Right renal cortex interstitium (tissue), 3 donors: ENCODE results near the gene EIF4E. TPM values are rescaled to one million over a fixed set of nuclear protein-coding genes. Genes with fewer than 3 reads are reported as not detected.
"Not testable (repeated sequence)": the region's sequence is repeated elsewhere in the genome, so short reads cannot be mapped to it uniquely, and the experiment has no call there.

Experiments used
- DNase-seq, 3 donors: peaks; one replicate each; pipeline ENCODE4 v3.0.0-alpha.2; 2013; ENCODE audit warnings: low read depth in 3 of 3, low spot score in 2 of 3
- polyA plus RNA-seq, 3 donors: library from polyadenylated mRNA; unstranded; fragments of 120-200 nt; gene quantifications; one replicate each; pipeline ENCODE4 v1.2.1, GENCODE V29; 2013; ENCODE audit not compliant: insufficient read length in 3 of 3

EIF4E gene
- polyA plus RNA-seq, 3 donors: 136 to 156 (median 150) TPM

- not testable (repeated sequence) for DNase-seq
Observed at GRCh38 chr4:98886382-98886781, 42.6 kb downstream of the EIF4E start.

DNA sequence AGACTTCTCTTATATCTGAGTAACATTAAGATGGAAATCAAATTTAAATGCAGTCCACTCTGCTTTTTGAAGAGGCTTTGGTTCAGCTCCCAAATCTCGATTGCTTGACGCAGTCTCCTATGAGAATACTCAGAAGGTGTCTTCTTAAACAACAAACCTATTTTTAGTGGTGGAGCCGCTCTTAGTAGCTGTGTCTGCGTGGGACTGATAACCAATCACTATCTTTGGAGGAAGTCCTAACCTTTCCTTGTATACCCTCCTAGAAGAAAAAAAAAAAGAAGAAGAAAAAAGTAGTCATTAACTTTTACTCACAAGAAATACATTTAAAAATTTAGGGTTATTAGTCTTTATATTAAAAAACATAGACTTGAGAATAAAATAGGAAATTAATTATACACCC is 48.0 kb downstream of the EIF4E start:
- not testable (repeated sequence) for DNase-seq

DNA sequence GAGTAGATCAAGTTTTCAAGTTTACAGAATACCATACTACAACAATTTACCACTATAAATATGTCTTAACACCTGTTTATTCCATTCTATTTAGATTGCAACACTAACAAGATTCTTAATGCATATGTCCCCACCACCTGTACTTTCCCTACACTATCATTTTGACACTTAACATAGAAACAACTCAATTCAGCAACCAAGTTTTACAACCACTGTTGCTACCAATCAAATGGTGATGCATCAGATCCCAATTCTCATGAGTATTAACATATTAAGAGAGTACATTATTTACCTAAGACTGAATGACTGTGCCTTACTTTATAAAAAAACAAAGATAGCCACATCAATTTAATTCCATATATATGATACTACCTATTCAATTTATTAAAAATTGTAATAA is 49.4 kb downstream of the EIF4E start:
- DNase-seq: no peak

DNA sequence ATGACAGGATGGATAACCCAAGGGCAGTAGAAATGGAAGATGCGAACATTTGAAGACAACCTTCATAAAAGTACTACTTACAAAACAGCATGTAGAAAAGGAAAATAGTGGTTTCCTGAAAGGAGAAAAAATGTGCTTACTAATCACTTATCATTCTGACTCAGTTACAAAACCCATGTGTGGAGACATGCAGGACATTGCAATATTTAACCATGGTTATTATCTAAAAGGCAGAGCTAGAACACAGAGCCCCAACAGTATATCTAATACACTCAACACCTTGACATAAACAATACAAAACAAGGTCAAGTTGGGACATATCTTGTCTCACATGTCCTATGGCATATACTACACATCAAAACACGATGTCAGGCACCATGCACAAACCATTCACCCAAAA is 55.9 kb downstream of the EIF4E start:
- DNase-seq: no peak

GRCh38 chr4:98872120-98872906 is 56.6 kb downstream of the EIF4E start:
- DNase-seq: not testable (repeated sequence)

DNA sequence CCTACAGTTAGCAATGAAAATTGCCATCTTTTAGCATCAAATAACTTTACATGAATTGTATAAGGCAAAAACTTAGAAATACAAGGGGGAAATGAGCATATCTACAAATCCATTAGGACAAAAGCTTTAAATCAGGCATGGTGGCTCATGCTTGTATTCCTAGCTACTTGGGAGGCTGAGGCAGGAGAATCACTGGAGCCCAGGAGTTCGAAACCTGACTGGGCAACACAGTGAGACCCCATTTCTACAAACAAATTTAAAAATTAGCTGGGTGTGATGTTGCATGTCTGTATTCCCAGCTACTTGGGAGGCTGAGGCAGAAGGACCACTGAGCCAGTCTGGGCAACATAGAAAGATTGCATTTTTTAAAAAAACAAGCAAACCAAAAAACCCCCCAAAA is 61.3 kb downstream of the EIF4E start:
- no peak for DNase-seq

GRCh38 chr4:98865059-98865458 is 63.9 kb downstream of the EIF4E start:
- DNase-seq: no peak

DNA sequence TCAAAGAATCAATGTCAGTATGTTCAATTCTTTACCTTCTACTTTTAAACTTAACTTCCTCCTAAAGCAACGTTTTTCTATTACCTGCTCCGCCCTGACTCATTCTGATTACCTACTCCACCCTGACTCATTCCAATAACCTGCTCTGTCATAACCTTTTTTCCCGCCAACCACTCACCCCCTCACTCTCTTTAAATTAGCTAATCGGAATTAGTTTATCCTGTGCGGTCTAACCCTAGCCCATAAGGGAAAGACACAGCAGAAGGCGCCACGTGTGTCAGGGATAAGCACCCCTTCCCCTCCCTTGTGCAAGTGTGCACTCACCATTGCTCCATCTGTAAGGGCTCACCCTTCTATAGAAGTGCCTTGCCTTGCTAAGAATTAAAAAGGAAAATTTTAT is 64.4 kb downstream of the EIF4E start:
- no peak for DNase-seq

DNA sequence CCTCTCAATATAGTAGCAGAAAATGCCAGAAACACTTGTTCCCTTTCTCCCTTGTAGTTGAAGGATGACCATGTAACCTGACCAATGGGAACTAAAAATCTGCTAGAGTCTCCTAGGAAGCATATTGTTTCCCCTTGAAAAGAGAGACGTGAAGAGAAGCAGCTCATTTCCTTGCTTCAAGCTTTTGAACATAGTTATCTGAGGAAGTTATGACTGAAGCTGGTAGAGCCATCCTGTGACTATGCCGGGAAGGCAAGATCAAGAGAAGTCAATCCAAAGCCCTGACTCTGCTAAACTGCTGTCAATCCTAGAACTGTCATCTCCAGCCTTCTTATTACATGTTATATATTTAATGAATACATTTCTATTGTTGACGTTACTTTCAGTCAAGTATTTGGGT is 66.6 kb downstream of the EIF4E start:
- no peak for DNase-seq

DNA sequence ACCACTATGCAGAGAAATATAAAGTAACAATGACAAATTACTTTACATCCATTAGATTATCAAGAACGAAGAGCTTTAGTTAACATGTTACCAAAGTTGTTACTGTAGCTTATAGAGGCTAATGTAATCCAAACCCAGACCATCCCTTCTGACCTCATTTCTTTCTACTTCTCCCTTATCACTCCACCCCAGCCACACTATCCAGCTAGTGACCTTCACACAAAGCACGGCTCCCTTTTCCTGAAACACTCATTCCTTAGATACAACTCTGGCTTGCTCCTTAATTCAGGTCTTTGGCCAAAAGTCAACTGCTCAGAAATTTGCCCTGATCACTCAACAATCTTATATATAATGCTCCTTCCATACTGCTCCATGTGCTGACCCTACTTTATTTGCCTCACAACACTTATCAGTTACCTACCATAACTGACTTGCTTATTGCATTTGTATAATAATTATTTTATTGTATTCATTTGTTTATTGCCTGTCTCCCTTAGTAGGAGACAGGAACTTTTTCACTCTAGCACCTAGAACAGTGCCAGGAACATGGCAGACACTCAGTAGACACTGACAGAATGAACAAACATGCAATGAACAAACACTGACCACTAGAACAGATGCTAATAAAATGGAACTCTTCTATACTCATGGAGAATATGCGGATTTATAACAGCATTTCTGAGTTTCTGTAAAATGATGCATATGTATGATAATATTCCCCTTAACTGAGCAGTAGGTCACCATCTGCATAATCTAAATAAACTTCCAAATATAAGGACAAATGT is 67.6 kb downstream of the EIF4E start:
- DNase-seq: no peak

DNA sequence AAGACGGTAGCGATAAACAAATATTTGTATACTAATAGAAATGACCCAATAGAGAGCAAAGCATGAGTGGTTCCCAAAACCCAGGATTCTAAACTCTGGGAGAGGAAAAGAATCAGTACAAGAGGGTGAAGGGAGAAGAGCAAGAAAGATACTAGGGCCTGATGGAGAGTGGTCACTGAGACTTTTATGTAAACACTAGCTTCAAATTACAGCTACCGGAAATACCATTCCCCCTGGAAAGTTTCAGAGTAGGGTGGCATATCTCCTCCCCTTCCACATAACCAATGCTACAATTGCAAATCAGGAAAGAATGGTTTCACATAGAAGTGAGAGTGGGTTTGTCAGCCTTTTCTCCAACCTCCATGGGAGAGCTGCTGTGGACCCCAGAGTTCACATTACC is 77.1 kb downstream of the EIF4E start:
- no peak for DNase-seq

- DNase-seq: no peak
Observed at GRCh38 chr4:98850937-98851336, 78.0 kb downstream of the EIF4E start.

DNA sequence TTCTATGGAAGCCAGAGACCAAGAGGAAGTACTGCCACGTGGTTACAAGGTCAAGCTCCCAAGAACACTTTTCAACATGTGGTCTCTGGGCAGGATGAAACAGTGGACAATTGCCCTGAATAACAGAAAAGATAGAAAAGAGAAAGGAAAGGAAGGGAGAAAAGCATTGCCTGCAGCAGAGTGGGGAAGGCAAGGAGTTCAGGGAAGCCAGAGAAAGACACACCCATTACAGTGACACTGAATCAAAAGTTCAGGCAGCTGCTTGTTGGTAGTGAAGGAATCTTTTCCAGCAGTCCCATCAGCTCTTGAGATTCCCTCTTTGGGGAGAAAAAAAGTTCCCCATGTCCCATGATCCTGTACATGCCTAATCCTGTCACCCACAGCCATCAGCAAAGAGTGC is 80.5 kb downstream of the EIF4E start:
- no peak for DNase-seq

GRCh38 chr4:98845960-98846359 is 83.0 kb downstream of the EIF4E start:
- no peak for DNase-seq

DNA sequence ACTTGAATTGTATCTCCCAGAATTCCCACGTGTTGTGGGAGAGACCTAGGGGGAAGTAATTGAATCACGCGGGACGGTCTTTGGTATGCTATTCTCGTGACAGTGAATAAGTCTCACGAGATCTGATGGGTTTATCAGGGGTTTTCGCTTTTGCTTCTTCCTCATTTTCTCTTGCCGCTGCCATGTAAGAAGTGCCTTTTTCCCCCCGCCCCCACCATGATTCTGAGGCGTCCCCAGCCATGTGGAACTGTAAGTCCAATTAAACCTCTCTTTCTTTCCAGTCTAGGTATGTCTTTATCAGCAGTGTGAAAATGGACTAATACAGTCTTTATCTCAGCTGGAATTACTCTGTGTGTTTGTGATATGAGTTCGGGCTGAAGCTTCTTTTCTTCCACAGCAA is 86.0 kb downstream of the EIF4E start:
- DNase-seq: not testable (repeated sequence)

GRCh38 chr4:98838977-98839618 is 89.8 kb downstream of the EIF4E start:
- no peak for DNase-seq

- no peak for DNase-seq
Observed at GRCh38 chr4:98838531-98838930, 90.4 kb downstream of the EIF4E start.

DNA sequence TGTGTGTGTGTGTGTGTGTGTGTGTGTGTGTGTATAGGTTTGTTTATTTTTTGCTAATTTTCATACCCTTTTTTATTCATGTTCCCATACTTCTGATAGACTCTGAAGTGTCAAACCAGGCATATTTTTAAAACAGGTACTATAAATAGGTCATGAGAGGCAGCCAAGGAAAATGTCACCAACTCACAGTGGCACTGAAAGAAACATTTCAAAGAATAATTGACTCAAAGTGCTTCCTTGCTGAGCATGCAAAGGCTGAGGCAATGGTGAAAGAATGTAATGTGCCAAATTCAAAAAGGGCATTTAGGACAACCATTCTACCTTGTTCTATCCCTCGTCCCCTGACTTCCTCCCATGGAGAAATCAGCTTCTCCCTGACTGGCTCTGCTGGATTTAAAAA is 95.5 kb downstream of the EIF4E start:
- no peak for DNase-seq

DNA sequence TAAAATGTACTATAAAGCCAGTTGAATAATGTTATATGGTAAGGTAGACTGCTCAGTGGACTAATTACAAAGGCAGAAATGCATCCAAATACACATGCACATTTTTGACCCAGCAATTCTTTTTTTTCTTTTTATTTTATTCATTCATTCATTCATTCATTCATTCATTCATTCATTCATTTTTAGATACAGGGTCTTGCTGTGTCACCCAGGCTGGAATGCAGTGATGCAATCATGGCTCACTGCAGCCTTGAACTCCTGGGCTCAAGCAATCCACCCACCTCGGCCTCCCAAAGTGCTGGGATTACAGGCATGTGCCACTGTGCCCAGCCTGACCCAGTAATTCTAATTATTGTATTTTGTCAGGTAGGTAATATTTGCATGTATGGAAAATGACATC is 97.9 kb downstream of the EIF4E start:
- not testable (repeated sequence) for DNase-seq
